OCI-LY7 (cell line): ENCODE results near the gene PEX14. TPM values are rescaled to one million over a fixed set of nuclear protein-coding genes. Genes with fewer than 3 reads are reported as not detected.

Experiments used
- BruUV-seq: library from RNA; stranded (reverse); fragments of 400-500 nt; replicated peaks from 2 replicates; lab custom pipeline; 2021; lab: Mats Ljungman, UMichigan
- CTCF ChIA-PET: fragments of 300-600 bp; sonication (Branson Sonifier 250); formaldehyde crosslinking; loops from one replicate; lab custom pipeline; 2022; ENCODE audit warnings: antibody characterized with exemption; ENCODE audit not compliant: unreplicated experiment; lab: Charles Lee
- POLR2A ChIA-PET: fragments of 300-600 bp; sonication (Branson Sonifier 250); formaldehyde crosslinking; loops from one replicate; lab custom pipeline; 2022; ENCODE audit warnings: antibody characterized with exemption; lab: Charles Lee
- DNase-seq: peaks from one replicate; pipeline ENCODE4 v3.0.0-alpha.2; 2015; ENCODE audit warnings: low spot score
- H2AFZ ChIP-seq: fragments of 200-600 bp; sonication (generic), shearing (Covaris generic); 2 replicates; pipeline ENCODE4 v1.6.1; 2014; ENCODE audit warnings: mild to moderate bottlenecking, antibody characterized with exemption, low read length, moderate library complexity
- H3K27ac ChIP-seq: fragments of 200-600 bp; sonication (generic); 2 replicates; pipeline ENCODE4 v1.5.1; 2014; ENCODE audit warnings: mixed run types, low read depth, mild to moderate bottlenecking, moderate library complexity, low read length, inconsistent platforms; ENCODE audit not compliant: poor library complexity, severe bottlenecking
- H3K36me3 ChIP-seq: fragments of 200-600 bp; sonication (generic); 2 replicates; pipeline ENCODE4 v1.6.1; 2014; ENCODE audit warnings: mild to moderate bottlenecking, antibody characterized with exemption, low read length, moderate library complexity, mixed read lengths; ENCODE audit not compliant: insufficient read depth
- H3K4me1 ChIP-seq: fragments of 200-600 bp; sonication (generic); 2 replicates; pipeline ENCODE4 v1.5.1; 2014; ENCODE audit warnings: mild to moderate bottlenecking, low read length; ENCODE audit not compliant: insufficient read depth, poor library complexity, severe bottlenecking
- H3K4me2 ChIP-seq: fragments of 200-600 bp; sonication (generic); 2 replicates; pipeline ENCODE4 v1.6.1; 2014; ENCODE audit warnings: mild to moderate bottlenecking, low read length
- H3K4me3 ChIP-seq: fragments of 200-600 bp; sonication (generic); 2 replicates; pipeline ENCODE4 v1.5.1; 2014; ENCODE audit warnings: mild to moderate bottlenecking, low read depth, low read length; ENCODE audit not compliant: poor library complexity, severe bottlenecking
- H3K79me2 ChIP-seq: fragments of 200-600 bp; sonication (generic); 2 replicates; pipeline ENCODE4 v1.6.1; 2016; ENCODE audit warnings: low read depth, mild to moderate bottlenecking, low read length, moderate library complexity, mixed read lengths; ENCODE audit not compliant: insufficient read depth
- H3K9me2 ChIP-seq: fragments of 200-600 bp; sonication (generic); 2 replicates; pipeline ENCODE4 v1.6.1; 2016; ENCODE audit warnings: mild to moderate bottlenecking, low read length, mixed read lengths; ENCODE audit not compliant: insufficient read depth
- H3K9me3 ChIP-seq: fragments of 200-600 bp; sonication (generic); 2 replicates; pipeline ENCODE4 v1.6.1; 2014; ENCODE audit warnings: mild to moderate bottlenecking, mixed run types, low read length, mixed read lengths
- H4K20me1 ChIP-seq: fragments of 200-600 bp; sonication (generic); 2 replicates; pipeline ENCODE4 v1.6.1; 2014; ENCODE audit warnings: mild to moderate bottlenecking, antibody characterized with exemption, low read length, moderate library complexity, mixed read lengths; ENCODE audit not compliant: insufficient read depth
- EZH2phosphoT487 ChIP-seq: fragments of 200-600 bp; sonication (generic); IDR thresholded peaks from 2 replicates; pipeline ENCODE4 v1.6.1; 2018; ENCODE audit warnings: low read depth, borderline replicate concordance, mild to moderate bottlenecking, mixed run types, antibody characterized with exemption, low read length, moderate library complexity, mixed read lengths
- intact Hi-C: fragments of 100-400 bp; cut with micrococcal nuclease; formaldehyde crosslinking; loops from one replicate; pipeline ENCODE4 v1.10.0; 2022; ENCODE audit not compliant: unreplicated experiment
- total RNA-seq, 2 experiments: library from RNA; depleted of rRNA in 1 of 2; stranded (reverse); fragments of >200 nt in 1 of 2; shearing (Covaris generic) in 1 of 2; gene quantifications; 2 replicates each; pipeline ENCODE4 v1.2.3, GENCODE V29; 2014 to 2022
- TF ChIP-seq, protein P1 (sequence below): fragments of 200-600 bp; sonication (generic); conservative IDR thresholded peaks from 2 replicates; pipeline ENCODE4 v1.5.1; 2014; ENCODE audit warnings: mild to moderate bottlenecking, antibody characterized with exemption, low read length, moderate library complexity, mixed read lengths

Gene PEX14
- total RNA-seq, 2 experiments from 2014 or later: 14.6 to 24.3 TPM

- CTCF ChIA-PET: no interaction called here
- Histone ChIP-seq H3K27ac (no peak overlapping the region), H3K36me3 (no peaks in the 10 kb centered on the region), H3K4me2 (no peak overlapping the region), H3K9me3 (no peaks in the 10 kb centered on the region), H3K79me2 (no peaks in the 10 kb centered on the region), H2AFZ (no peak overlapping the region), H4K20me1 (peaks cover 5% of the 10 kb centered on the region; the same call in 1 of the 2 replicates), H3K4me1 (peaks cover 4% of the 10 kb centered on the region), H3K9me2 (no peaks in the 10 kb centered on the region), H3K4me3 (no peak overlapping the region)
- POLR2A ChIA-PET: interaction anchor here (1.0 kb wide), 1 partner anchor 17 kb away, joined by 4 read pairs; no protein-coding TSS in a partner anchor
- no TSS peak for BruUV-seq
- TF ChIP-seq EZH2phosphoT487: no peak
- TF ChIP-seq, protein P1, sequence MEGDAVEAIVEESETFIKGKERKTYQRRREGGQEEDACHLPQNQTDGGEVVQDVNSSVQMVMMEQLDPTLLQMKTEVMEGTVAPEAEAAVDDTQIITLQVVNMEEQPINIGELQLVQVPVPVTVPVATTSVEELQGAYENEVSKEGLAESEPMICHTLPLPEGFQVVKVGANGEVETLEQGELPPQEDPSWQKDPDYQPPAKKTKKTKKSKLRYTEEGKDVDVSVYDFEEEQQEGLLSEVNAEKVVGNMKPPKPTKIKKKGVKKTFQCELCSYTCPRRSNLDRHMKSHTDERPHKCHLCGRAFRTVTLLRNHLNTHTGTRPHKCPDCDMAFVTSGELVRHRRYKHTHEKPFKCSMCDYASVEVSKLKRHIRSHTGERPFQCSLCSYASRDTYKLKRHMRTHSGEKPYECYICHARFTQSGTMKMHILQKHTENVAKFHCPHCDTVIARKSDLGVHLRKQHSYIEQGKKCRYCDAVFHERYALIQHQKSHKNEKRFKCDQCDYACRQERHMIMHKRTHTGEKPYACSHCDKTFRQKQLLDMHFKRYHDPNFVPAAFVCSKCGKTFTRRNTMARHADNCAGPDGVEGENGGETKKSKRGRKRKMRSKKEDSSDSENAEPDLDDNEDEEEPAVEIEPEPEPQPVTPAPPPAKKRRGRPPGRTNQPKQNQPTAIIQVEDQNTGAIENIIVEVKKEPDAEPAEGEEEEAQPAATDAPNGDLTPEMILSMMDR: no peak
- intact Hi-C loops: loop anchor here (5.0 kb wide), 1 partner anchor 359 kb away; no protein-coding TSS in a partner anchor
- no peak for DNase-seq
Observed at GRCh38 chr1:10508511-10508951, 33.8 kb downstream of the PEX14 start.

GRCh38 chr1:10509809-10510509 lies 35.2 kb downstream of the PEX14 start:
- no peak overlapping the region for H3K4me2 ChIP-seq
- peaks cover 5% of the 10 kb centered on the region; the same call in 1 of the 2 replicates for H4K20me1 ChIP-seq
- DNase-seq: no peak
- H3K9me2 ChIP-seq: no peaks in the 10 kb centered on the region
- no peak overlapping the region for H2AFZ ChIP-seq
- intact Hi-C loops: loop anchor here (5.0 kb wide), 1 partner anchor 357 kb away; no protein-coding TSS in a partner anchor
- peaks cover 4% of the 10 kb centered on the region for H3K4me1 ChIP-seq
- H3K79me2 ChIP-seq: peaks cover 6% of the 10 kb centered on the region; the same call in 1 of the 2 replicates
- TF ChIP-seq EZH2phosphoT487: no peak
- TF ChIP-seq, protein P1: no peak
- no peak overlapping the region for H3K27ac ChIP-seq
- BruUV-seq: no TSS peak
- POLR2A ChIA-PET: interaction anchor here (0.7 to 1.5 kb wide), 2 partner anchors 11 to 14 kb away, joined by 3 read pairs; no protein-coding TSS in a partner anchor
- CTCF ChIA-PET: no interaction called here
- H3K9me3 ChIP-seq: no peaks in the 10 kb centered on the region
- no peak overlapping the region for H3K4me3 ChIP-seq
- H3K36me3 ChIP-seq: no peaks in the 10 kb centered on the region; the same call in 1 of the 2 replicates
